HG02884 (cell line): ENCODE results near the gene DNMBP.
"Not testable (repeated sequence)": the region's sequence is repeated elsewhere in the genome, so short reads cannot be mapped to it uniquely, and the experiment has no call there.

Source experiments
- ATAC-seq: cut with Tn5 transposase; IDR thresholded peaks from one replicate; pipeline ENCODE4 v1.9.1; 2021; ENCODE audit warnings: mild to moderate bottlenecking, moderate library complexity; ENCODE audit not compliant: unreplicated experiment

Gene DNMBP

DNA sequence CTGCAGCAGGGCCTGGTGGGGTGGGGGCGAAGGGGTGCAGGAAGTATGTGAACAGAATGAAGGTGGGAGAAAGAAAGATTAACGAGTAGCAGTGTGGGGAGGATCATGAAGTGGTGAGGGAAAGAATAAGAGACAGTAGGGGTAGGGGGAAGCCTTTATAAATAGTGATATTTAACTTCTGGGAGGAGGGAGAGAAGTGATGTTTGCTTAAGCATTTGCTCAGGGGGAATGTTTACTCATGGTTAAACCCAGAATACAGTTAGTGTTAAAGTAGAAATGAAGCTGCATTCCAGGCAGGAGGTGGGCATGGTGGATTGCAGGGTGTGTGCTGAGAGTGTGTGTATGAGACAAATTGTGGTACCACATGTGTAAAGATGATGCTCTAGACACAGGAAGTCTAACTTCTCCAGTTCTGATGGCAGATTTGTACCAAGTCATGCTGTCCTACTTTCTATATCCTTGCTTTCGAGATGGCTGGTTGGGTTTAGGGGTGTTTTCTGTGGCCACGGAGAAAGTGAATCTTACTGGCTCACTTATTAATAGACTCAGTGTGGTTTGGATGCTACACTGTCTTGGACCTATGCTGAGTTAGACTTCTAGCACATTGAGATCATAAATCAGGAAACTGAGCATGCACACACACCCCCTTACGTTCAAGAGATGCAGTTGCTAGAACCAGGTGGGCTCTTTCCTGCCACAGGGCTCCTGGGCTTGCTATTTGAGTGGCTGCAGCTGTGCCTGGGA lies 10.6 kb upstream of the DNMBP start:
- ATAC-seq = peak; percentile 83

DNA sequence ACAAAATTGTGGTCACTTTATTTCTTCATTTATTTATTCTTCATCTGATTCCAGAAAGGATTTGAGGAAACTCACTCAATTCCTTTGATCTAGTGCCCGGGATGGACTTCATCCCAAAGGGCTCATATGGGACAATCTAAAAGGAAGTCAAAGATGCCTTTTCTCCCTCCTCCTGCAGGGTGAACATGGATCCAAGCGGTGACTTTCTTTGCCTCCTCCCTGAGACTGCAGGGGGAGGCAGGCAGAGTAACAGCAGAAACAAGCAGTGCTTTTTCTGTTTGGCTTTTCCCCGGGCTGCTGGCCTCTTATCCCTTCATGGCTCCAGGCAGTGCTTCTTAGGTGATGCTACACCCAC lies 10.0 kb upstream of the DNMBP start:
- ATAC-seq = no peak

DNA sequence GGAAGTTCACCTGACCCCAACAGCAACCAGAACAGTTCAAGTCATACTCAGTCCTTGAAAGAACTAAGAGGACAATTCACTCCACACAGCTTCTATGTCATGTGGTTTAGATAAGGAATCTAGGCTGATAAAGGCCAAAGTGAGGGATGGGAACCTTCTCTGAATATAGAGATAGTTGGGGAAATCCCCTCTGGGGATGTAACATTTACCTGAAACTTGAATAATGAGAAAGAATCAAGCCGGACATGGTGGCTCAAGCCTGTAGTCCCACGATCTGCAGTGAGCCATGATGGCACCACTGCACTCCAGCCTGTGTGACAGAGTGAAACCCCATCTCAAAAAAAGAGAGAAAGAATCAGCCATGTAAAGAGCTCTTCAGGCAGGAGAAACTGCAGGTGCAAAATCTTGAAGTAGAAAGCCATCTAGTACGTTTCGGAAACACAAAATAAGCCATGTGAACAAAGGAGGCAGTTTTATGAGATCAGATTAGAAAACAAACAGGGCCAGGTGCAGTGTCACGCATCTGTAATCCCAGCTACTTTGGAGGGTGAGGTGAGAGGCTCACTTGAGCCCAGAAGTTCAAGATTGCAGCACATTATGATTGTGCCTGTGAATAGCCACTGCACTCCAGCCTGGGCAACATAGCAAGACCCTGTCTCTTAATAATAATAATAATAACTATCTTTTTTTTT lies 4.5 kb upstream of the DNMBP start:
- ATAC-seq = peak; percentile 64

DNA sequence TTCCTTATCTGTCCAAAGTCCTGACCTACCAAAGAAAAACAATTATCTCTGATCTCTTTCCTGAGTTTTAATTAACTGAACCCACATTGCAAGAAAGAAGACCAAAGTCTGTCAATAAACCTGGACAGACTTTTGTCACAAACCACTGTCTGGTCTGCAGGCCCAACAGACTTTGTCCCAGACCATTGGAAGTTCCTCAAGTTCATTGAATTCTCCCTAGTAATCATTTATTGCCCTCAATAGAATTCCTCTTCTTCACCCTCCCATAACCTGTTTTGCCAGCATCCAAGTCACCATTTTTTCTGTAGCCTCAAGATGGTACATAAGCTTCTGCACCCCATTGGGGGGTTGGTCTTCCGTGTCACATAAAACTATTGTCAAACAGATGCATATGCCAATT lies 3.9 kb upstream of the DNMBP start:
- no peak for ATAC-seq

DNA sequence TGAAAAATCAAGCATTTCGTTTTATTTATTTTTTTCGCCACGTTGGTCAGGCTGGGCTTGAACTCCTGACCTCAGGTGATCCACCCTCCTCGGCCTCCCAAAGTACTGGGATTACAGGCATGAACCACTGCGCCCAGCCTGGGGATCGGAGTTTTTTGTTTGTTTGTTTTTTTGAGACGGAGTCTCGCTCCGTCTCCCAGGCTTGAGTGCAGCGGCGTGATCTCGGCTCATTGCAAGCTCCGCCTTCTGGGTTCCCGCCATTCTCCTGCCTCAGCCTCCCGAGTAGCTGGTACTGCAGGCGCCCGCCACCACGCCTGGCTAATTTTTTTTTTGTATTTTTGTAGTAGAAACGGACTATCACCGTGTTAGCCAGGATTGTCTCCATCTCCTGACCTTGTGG lies 2.2 kb upstream of the DNMBP start:
- not testable (repeated sequence) for ATAC-seq

DNA sequence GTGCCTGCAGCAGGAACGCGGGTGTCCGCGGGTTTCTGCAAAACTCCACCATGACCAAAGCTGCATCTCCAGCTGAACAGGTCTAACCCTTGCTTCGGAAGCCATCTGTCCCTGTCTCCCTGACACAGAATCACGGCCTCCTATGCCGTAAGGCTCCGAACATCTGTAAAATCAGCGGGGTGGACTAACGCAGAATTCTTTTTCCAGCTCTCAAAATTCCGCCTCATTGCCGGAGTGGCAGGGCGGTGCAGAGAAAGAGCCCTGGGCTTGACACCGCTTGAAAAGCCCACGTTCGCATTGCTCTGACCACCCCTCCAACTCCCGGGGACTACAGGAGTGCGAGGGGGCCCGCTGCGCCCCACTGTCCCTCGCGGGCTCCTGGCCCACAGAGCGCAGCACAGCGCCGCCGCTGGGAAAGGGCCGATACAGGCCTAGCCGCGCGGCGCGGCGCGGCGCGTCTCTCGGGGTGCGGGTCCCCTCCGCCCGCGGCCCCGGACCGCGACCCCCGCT lies 409 bp downstream of the DNMBP start:
- peak; percentile 37 for ATAC-seq

DNA sequence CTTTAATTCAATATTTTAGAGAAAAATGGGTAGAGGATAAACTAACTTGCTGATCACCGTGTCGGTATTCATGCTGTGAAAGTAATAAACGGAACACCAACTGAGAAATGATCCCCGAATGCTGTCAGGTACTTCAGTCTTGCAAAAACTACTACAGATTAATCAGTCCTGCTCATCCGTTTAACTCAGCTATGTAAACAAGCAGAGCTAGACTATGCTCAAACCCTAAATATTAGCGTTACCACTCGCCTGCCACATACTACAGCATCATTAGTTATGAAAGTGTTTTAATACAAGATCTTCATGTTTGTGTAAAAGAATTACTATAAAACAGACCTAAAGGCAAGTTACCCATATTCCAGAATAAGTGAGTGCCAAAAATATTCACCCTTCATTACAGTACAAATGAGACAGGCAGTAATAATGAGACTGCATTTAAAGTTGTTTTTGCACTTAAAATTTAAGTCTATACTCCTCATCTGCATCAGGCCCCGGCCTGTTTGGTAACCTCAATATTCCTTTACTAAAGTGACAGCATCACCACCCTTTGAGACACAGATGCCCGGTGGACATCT lies 952 bp downstream of the DNMBP start:
- no peak for ATAC-seq

DNA sequence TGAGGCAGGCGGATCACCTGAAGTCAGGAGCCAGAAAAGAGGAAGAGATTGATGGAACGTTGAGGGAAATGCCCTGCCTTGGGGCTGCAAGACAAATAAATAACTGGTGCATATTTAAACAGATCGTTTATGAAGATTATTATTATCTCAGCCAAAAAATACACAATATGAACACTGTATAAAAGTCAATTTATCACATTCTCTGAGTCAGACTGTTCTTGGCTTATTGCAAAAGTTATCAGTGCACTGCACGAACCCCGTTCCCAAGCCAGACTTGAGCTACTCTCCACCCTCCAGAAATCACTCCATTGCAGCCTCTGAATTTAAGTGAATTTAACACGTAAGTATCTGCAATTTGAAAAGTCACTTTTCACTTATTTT lies 1.6 kb downstream of the DNMBP start:
- no peak for ATAC-seq

DNA sequence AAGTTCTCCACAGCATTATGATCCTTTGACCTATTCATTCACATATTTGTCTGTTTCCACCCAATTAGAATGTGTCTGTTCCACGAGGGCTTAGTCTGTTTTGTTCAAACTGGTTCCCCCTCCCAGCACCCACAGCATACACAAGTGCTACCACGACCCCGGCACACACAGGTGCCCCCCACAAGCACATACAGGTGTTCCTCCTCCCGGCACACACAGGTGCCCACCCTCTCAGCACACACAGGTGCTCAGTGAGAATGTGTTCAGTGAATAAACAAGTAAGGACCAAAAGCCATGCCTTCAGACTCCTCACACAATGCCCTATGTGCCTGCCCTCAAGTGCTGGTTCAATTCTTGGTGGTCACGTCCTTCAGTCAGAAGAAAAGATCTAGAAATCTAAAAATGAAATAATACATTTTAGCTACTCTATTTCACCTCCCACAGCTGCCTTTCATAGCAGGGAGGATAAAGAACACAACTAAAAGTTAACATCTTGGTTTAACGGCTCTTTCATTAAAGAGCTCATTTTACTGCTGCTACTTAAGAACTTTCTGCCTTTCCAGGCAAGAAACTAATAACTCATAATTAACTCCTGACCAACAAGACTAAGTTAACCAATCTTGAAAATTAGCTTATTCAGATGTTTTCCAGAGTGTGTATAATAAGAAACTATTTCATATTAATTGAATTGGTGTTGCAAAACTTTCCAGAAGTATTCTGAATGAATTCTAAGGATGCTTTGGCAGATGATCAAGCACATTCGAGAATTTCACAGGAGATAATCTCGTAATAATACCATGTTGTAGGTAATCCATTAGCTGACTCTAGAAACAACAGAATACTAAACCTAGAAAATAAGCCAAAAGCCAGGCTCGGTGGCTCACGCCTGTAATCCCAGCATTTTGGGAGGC lies 2.3 kb downstream of the DNMBP start:
- ATAC-seq = no peak

DNA sequence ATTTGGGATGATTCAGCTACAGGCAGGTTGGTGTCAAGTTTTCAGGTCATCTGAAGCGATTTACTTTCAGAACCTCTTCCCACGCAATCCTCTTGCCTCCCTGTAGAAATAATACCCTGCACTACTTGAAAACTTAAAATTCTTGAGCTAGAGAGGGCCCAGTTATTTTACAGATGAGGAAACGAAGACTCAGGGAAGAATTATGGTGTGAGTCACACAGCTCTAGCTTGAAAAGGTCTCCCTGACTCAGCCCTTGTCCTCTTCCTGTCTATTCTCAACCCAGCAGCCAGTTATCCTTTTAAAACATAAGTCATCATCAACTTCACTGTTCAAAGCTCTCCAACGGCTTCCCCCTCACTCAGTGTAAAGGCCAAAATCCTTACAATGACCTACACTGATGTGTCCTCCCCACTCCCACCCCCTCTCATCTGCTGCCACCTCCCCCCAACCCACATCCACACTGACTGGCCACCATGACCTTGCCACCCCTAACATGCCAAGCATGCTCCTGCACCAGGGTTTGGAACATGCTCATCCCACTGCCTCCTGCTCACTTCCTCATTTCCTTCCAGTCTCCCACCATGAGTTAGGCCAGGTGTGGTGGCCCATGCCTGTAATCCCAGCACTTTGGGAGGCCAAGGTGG lies 3.4 kb downstream of the DNMBP start:
- ATAC-seq = no peak

DNA sequence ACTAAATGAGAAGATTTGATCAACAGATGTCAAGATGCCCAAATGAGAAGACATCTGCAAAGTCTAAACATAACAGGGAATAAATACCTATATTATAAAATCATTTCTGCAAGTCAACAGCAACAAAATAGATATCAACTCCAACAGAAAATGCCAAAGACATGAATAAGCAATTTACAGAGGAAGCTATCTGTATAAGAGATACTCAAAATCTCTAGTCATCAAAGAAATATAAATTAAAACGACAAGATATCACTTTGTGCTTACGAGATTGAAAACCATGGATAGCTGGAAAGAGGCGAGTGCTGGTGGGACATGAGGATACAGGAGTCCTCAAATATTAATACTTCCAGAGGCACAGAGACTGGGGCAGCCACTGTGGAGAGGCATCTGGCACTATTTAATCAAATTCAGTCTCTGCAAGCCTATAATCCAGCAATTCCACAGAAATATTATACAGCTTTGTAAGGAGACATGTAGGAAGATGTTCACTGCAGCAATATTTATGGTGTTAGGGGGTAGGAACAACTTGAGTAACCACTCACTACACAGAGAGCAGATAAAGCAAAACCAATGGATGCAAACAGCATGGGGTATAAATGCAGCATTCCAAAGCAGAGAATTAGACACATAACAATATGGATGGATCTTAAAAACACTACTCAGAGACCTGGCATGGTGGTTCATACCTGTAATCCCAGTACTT lies 4.8 kb downstream of the DNMBP start:
- no peak for ATAC-seq

DNA sequence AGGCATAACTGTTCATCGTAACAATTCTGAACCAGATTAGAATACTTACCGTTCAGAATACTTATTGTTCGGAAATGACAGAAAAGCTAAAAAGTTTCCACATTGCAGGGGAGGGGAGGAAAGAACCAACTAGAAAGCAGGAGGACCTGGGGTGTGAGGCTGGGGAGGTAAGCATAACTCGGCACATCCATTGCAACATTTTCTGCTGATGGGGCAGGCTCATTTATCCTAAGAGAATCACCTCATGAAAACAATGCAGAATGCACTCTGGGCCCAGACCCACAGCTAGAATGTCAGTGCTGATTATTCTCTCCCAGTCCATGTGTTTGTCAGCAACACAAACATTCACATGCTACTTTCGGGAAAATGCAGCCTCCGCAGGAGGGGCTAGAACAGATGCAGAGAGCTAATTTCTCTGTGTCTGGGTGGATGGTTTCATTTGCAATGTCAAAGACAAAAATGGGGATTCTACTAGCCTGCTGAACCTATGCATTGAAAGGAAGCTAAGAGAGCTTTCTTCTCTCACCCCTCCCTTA lies 9.6 kb downstream of the DNMBP start:
- ATAC-seq = no peak

DNA sequence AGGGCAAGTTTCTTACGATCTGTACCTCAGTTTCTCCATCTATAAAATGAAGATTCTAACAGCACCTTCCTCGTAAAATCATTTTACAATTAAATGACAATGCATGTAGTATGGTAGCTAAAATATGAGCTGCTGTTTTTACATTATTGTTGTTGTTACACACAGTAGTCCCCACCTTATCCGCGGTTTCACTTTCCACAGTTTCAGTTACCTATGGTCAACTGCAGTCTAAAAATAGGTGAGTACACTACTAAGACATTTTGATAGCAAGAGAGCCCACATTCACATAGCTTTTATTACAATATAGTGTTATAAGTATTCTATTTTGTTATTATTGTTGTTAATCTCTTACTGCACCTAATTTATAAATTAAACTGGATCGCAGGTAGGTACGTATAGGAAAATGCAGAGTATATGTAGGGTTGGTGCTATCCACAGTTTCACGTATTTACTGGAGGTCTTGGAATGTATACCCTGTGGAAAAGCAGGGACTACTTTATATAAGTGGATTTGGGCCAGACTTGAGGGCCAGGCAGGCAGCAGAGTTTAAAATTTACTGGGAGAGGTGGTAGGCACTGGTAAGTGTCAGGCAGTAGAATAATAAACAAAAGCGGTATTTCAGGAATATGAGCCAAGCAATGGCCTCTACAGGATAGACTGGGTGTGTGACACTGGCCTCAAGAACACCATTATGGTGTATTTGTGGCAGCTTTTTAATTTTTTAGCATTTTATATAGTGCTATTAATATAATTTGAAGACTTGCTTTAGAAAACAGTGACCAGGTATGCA lies 10.2 kb downstream of the DNMBP start:
- no peak for ATAC-seq

DNA sequence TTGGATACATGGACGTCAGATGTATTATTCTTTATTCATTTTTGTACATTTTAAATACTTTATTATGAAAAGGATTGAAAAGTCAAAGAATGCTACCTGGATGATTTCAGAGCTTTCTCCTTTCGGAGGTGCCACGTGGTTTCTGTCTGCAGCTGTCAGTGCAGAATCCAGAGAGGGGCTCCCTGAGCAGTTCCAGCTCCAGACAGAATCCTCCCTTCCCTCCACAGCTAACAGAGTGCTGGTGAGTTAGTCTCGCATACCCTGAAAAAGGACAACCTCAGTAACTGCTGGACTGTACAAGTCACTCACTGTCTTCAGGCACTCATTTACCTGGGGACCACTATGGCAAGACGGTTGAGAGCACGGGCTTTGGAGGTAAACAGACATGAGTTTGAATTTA lies 10.9 kb downstream of the DNMBP start:
- ATAC-seq = no peak

DNA sequence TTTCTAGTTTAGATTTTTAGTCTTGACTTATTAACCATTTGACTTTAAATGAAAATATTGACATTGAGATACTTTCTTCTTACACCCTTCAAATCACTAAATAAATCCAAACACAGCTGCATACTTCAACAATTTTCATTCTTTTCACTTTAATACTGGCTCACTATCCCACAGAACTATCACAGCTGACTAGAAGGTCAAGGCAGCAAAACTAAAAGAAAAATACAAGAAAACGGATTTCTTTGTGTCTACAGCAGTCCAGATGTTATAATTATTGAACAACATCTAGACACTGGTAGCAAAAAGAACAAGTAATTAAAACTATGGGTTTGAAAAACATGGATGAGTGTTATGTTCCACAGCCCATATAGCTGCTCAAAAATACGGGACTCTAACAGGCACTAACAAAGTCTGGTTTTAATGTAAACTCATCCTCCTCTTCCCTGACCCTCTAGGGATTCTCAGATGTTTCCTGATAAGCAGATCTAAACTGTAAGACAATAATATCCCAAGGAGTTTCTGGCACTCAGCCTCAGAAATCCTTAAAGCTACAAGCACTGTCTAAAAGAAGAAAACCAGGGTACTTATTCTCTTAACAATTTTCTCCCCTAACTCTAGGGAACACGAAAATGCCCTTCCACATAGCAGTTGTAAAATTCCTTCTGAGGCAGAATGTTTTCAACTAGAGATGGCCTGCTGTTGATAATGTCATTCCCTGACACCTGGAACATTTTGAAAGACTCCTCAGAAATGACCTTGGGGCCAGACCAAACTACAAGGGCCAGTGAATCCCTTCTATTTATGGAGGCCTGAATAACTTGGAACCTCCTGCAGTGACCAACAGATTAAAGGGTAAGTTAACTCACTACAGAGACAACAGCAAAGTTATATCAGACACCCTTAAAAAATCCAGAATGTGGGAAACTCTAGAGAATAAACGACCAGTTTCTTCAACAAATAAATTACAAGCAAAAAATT lies 12.8 kb downstream of the DNMBP start:
- no peak for ATAC-seq

DNA sequence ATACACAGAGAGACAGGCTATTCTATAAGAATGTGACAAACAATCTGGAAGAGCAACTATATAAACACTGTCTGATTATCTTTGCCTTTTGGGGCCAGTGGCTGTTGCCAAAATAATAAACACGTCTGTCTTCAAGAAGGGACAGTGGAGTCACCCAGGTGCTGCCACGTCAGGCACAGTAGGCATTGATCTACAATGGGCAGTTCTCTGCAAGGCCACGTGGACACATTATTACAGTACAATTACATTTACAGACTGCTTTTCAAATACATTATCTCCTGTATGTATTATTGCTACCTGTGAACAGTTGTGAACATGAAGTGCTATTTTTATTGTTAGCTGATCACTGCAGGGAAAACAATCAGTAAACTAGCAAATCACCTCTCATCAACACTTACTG lies 14.0 kb downstream of the DNMBP start:
- no peak for ATAC-seq

DNA sequence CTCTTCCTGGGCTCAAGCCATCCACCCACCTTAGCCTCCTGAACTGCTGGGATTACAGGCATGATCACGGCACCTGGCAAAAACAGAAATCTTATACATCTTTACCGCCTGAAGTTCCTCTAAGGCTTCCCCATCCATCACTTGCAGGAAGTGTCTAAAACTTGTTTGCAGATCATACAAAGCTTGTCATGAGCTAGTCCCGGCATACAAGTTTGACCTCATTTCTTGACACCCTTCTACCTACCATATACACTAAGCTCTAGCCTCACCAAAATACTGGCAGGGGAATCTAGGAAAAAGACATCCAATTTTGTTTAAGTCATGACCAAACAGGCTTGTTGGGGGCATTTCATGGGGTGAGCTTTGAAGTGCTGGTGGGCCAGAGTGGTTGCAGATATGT lies 14.5 kb downstream of the DNMBP start:
- ATAC-seq = no peak

DNA sequence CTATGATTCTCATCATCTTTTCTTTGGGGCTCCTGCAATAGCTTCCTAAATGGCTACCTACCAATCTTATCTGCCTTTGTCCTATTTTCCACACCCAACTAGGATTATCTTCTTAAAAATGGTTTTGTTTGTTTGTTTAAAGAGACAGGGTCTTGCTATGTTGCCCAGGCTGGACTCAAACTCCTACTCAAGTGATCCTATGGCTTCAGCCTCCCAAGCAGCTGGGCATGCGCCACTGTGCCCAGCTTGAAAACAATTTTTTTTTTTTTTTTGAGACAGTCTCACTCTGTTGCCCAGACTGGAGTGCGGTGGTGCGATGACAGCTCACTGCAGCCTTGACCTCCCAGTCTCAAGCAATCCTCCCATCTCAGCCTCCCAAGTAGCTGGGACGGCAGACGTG lies 14.9 kb downstream of the DNMBP start:
- no peak for ATAC-seq
